HepG2 (cell line): ENCODE results near the gene RYR2. TPM values are rescaled to one million over a fixed set of nuclear protein-coding genes. Genes with fewer than 3 reads are reported as not detected.

ENCODE experiments used
- ATAC-seq: fragments of 200-7000 bp; cut with Tn5 transposase; 3 replicates; pipeline ENCODE4 v1.9.1; 2020; ENCODE audit warnings: mild to moderate bottlenecking, moderate library complexity
- BruUV-seq: library from RNA; stranded (reverse); fragments of 400-500 nt; replicated peaks from 2 replicates; lab custom pipeline; 2021; lab: Mats Ljungman, UMichigan
- CTCF ChIA-PET: fragments of 300-600 bp; formaldehyde crosslinking; extraction: SDS; loops from one replicate; lab custom pipeline; 2021; ENCODE audit warnings: low total read pairs, inconsistent platforms, low intra/inter-chr PET ratio; lab: Yijun Ruan, JAX
- POLR2A ChIA-PET: fragments of 350-600 bp; sonication (Branson Sonifier 250); formaldehyde crosslinking; loops from one replicate; lab custom pipeline; 2020; ENCODE audit warnings: antibody characterized with exemption, inconsistent platforms; lab: Yijun Ruan, JAX
- DNase-seq: peaks from one replicate; pipeline ENCODE4 v3.0.0-alpha.2; 2015; ENCODE audit warnings: low spot score
- FAIRE-seq: peaks from 3 replicates; lab custom pipeline; 2011; peaks lifted over from hg19 to GRCh38; lab: Jason Lieb, UNC
- H2AFZ ChIP-seq: one replicate; pipeline ENCODE4 v1.6.1; 2011; ENCODE audit warnings: low read length, inconsistent platforms
- H3K27ac ChIP-seq: fragments of 300-600 bp; 3 replicates; pipeline ENCODE4 v1.8.0; 2011; ENCODE audit warnings: mixed run types, mild to moderate bottlenecking, mixed read lengths, low read length, inconsistent platforms; ENCODE audit not compliant: insufficient read depth; ENCODE audit errors: extremely low read length
- H3K27me3 ChIP-seq, 2 experiments: fragments of 200-600 bp in 1 of 2; 2 replicates in 1 of 2; 3 replicates in 1 of 2; pipeline versions ENCODE4 v1.6.0 to v1.8.0; 2011; ENCODE audit warnings: low read length in 2 of 2, mild to moderate bottlenecking in 2 of 2, moderate library complexity in 2 of 2, inconsistent platforms in 1 of 2; ENCODE audit not compliant: insufficient read depth in 2 of 2, control insufficient read depth in 1 of 2
- H3K36me3 ChIP-seq, 2 experiments: fragments of 200-600 bp in 1 of 2; replicated peaks in 1 of 2; 2 replicates in 1 of 2; 3 replicates in 1 of 2; pipeline versions ENCODE4 v1.5.1 to v1.8.0; 2011; ENCODE audit warnings: low read length in 2 of 2, inconsistent platforms in 1 of 2; ENCODE audit not compliant: insufficient read depth in 2 of 2, control insufficient read depth in 1 of 2
- H3K4me1 ChIP-seq: 2 replicates; pipeline ENCODE4 v1.5.1; 2012; ENCODE audit warnings: low read length, inconsistent platforms; ENCODE audit not compliant: insufficient read depth
- H3K4me2 ChIP-seq: 2 replicates; pipeline ENCODE4 v1.6.0; 2011; ENCODE audit warnings: low read depth, low read length, inconsistent platforms
- H3K4me3 ChIP-seq, 3 experiments: fragments of 200-600 bp in 1 of 3; sonication (generic), shearing (Covaris generic) in 1 of 3; replicated peaks in 1 of 3; 2 replicates each; pipeline ENCODE4 v1.5.1; 2011 to 2016; ENCODE audit warnings: low read length in 3 of 3, inconsistent platforms in 2 of 3, low read depth in 2 of 3, mild to moderate bottlenecking in 2 of 3, control low read depth in 1 of 3, mixed read lengths in 1 of 3; ENCODE audit not compliant: insufficient read depth in 1 of 3
- H3K79me2 ChIP-seq: one replicate; pipeline ENCODE4 v1.6.1; 2011; ENCODE audit warnings: low read length, inconsistent platforms; ENCODE audit not compliant: insufficient read depth
- H3K9ac ChIP-seq: 2 replicates; pipeline ENCODE4 v1.6.0; 2011; ENCODE audit warnings: mild to moderate bottlenecking, low read depth, low read length, inconsistent platforms; ENCODE audit not compliant: insufficient read depth
- H3K9me3 ChIP-seq: 2 replicates; pipeline ENCODE4 v1.5.1; 2012; ENCODE audit warnings: mild to moderate bottlenecking, low read length
- H4K20me1 ChIP-seq: 2 replicates; pipeline ENCODE4 v1.6.0; 2011; ENCODE audit warnings: inconsistent platforms, mild to moderate bottlenecking, low read length, moderate library complexity; ENCODE audit not compliant: insufficient read depth
- ASH2L ChIP-seq: fragments of 300-600, 200-600 bp; sonication (generic); IDR thresholded peaks from 2 replicates; pipeline ENCODE4 v1.7.0; 2017; ENCODE audit warnings: low read depth, mild to moderate bottlenecking, moderate library complexity, mixed read lengths, low read length; ENCODE audit not compliant: insufficient read length
- RBM22 ChIP-seq: fragments of 200-400 bp; formaldehyde crosslinking; optimal IDR thresholded peaks from 2 replicates; pipeline ENCODE3; 2017; ENCODE audit warnings: mild to moderate bottlenecking, low read length, moderate library complexity
- SP4 ChIP-seq: sonication (generic); formaldehyde crosslinking; IDR thresholded peaks from 2 replicates; pipeline ENCODE4 v1.8.1; 2023; ENCODE audit warnings: mild to moderate bottlenecking, missing genetic modification reagents
- ZNF20 ChIP-seq: sonication (generic); formaldehyde crosslinking; IDR thresholded peaks from 2 replicates; pipeline ENCODE4 v1.4.0; 2020; ENCODE audit warnings: mild to moderate bottlenecking, moderate library complexity, missing genetic modification reagents
- WGBS: methylation state at CpG from one replicate; pipeline ENCODE4 v1.1.6; 2017; ENCODE audit warnings: low lambda C conversion rate; 5-methylcytosine and 5-hydroxymethylcytosine counted together
- in situ Hi-C: cut with HindIII; loops from 2 replicates; pipeline ENCODE4 v1.10.0; 2017; ENCODE audit warnings: low pct_unique_long_range_greater_than_20kb; ENCODE audit not compliant: extremely low pct_ligation_motif_present
- intact Hi-C: fragments of 100-400 bp; cut with micrococcal nuclease; formaldehyde crosslinking; loops from one replicate; pipeline ENCODE4 v1.10.0; 2022; ENCODE audit not compliant: unreplicated experiment
- polyA plus RNA-seq, 8 experiments: library from polyadenylated mRNA; depleted of rRNA in 3 of 8; stranded (reverse) in 7 of 8; unstranded in 1 of 8; fragments of >200 nt; fragmentation: Illumina TruSeq in 4 of 8; extraction: Trizol in 4 of 8; gene quantifications; 2 replicates each; pipeline versions ENCODE4 v1.2.1 to v1.2.3, GENCODE V29; 2011 to 2016; ENCODE audit warnings: low read depth in 4 of 8, missing spikeins in 1 of 8, mixed read lengths in 1 of 8; ENCODE audit not compliant: insufficient read depth in 1 of 8
- total RNA-seq, 5 experiments: library from RNA; depleted of rRNA; stranded (reverse); fragments of >200 nt; fragmentation: Illumina TruSeq; extraction: Trizol; gene quantifications; 2 replicates each; pipeline ENCODE4 v1.2.3, GENCODE V29; 2016; ENCODE audit warnings: low read depth in 1 of 5
- TF ChIP-seq, protein P1 (sequence below): sonication (generic); formaldehyde crosslinking; IDR thresholded peaks from 2 replicates; pipeline ENCODE4 v1.5.0; 2020; ENCODE audit warnings: mild to moderate bottlenecking, missing genetic modification reagents, borderline replicate concordance
- TF ChIP-seq, protein P2 (sequence below): IDR thresholded peaks from 2 replicates; pipeline ENCODE4 v1.6.1; 2016; ENCODE audit warnings: low read depth, borderline replicate concordance
- TF ChIP-seq, protein P3 (sequence below): IDR thresholded peaks from 2 replicates; pipeline ENCODE4 v1.6.1; 2016; ENCODE audit warnings: low read depth, control low read depth
- TF ChIP-seq, protein P4 (sequence below): IDR thresholded peaks from 2 replicates; pipeline ENCODE4 v1.6.1; 2016; ENCODE audit warnings: missing compliant biosample characterization, missing genetic modification reagents, borderline replicate concordance

Gene RYR2
- total and polyA plus RNA-seq, 2 of the 13 experiments (the other 11 are each of a cell fraction or from before 2014, with no cell fraction given) = not detected

DNA sequence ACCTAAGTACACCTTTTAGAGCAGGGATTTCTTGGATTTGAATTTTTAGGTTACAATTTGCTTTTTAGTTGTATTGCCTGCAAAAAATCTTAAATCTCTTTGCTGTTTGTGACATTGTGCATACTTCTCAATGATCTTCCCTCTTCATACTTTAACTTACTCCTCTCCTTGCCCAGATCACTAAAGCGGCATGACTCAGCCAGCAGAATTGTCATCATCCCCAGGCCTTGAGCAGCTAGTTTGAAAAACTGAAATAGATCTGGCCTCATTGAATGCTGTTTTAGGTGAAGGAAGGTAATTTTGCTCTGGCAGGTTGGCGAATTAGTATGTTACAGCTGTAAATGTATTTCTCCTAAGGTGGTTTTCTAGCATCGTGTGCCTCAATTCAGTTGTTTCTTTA lies 145.9 kb downstream of the RYR2 start (continued):
- TF ChIP-seq, protein P1, sequence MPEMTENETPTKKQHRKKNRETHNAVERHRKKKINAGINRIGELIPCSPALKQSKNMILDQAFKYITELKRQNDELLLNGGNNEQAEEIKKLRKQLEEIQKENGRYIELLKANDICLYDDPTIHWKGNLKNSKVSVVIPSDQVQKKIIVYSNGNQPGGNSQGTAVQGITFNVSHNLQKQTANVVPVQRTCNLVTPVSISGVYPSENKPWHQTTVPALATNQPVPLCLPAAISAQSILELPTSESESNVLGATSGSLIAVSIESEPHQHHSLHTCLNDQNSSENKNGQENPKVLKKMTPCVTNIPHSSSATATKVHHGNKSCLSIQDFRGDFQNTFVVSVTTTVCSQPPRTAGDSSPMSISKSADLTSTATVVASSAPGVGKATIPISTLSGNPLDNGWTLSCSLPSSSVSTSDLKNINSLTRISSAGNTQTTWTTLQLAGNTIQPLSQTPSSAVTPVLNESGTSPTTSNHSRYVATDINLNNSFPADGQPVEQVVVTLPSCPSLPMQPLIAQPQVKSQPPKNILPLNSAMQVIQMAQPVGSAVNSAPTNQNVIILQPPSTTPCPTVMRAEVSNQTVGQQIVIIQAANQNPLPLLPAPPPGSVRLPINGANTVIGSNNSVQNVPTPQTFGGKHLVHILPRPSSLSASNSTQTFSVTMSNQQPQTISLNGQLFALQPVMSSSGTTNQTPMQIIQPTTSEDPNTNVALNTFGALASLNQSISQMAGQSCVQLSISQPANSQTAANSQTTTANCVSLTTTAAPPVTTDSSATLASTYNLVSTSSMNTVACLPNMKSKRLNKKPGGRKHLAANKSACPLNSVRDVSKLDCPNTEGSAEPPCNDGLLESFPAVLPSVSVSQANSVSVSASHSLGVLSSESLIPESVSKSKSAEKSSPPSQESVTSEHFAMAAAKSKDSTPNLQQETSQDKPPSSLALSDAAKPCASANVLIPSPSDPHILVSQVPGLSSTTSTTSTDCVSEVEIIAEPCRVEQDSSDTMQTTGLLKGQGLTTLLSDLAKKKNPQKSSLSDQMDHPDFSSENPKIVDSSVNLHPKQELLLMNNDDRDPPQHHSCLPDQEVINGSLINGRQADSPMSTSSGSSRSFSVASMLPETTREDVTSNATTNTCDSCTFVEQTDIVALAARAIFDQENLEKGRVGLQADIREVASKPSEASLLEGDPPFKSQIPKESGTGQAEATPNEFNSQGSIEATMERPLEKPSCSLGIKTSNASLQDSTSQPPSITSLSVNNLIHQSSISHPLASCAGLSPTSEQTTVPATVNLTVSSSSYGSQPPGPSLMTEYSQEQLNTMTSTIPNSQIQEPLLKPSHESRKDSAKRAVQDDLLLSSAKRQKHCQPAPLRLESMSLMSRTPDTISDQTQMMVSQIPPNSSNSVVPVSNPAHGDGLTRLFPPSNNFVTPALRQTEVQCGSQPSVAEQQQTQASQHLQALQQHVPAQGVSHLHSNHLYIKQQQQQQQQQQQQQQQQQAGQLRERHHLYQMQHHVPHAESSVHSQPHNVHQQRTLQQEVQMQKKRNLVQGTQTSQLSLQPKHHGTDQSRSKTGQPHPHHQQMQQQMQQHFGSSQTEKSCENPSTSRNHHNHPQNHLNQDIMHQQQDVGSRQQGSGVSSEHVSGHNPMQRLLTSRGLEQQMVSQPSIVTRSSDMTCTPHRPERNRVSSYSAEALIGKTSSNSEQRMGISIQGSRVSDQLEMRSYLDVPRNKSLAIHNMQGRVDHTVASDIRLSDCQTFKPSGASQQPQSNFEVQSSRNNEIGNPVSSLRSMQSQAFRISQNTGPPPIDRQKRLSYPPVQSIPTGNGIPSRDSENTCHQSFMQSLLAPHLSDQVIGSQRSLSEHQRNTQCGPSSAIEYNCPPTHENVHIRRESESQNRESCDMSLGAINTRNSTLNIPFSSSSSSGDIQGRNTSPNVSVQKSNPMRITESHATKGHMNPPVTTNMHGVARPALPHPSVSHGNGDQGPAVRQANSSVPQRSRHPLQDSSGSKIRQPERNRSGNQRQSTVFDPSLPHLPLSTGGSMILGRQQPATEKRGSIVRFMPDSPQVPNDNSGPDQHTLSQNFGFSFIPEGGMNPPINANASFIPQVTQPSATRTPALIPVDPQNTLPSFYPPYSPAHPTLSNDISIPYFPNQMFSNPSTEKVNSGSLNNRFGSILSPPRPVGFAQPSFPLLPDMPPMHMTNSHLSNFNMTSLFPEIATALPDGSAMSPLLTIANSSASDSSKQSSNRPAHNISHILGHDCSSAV (CRISPR knock-in tag) = no peak
- no peak for TF ChIP-seq RBM22
- TF ChIP-seq, protein P2, sequence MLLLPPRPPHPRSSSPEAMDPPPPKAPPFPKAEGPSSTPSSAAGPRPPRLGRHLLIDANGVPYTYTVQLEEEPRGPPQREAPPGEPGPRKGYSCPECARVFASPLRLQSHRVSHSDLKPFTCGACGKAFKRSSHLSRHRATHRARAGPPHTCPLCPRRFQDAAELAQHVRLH = no peak

DNA sequence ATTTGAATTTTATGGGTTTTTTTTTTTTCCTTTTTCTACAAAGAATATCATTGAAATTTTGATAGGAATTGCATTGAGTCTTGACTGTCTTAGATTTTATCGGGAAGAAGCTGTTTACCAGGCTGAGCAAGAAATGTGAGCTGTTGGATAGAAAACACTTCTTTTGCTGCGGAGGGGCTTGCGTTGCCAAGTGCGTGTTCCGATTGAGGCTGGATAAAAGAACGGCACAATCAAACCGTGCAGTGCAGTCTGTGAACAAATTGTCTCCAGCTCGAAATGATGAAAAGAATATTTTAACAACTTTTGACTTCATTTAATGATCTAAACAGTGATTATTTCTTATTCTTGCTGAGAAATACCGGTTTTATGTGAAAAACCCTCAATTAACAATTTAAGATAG lies 149.4 kb downstream of the RYR2 start:
- CTCF ChIA-PET = no interaction called here
- H3K36me3 ChIP-seq = no peaks in the 10 kb centered on the region
- H3K4me2 ChIP-seq = no peak overlapping the region
- in situ Hi-C loops (no loop called here), intact Hi-C loops (no loop called here)
- no peaks in the 10 kb centered on the region for H3K4me1 ChIP-seq
- POLR2A ChIA-PET = no interaction called here
- FAIRE-seq (no peak), DNase-seq (no peak), ATAC-seq (no peak)
- no peak for TF ChIP-seq ZNF20 (CRISPR knock-in tag)
- no peak for TF ChIP-seq SP4
- TF ChIP-seq, protein P3, sequence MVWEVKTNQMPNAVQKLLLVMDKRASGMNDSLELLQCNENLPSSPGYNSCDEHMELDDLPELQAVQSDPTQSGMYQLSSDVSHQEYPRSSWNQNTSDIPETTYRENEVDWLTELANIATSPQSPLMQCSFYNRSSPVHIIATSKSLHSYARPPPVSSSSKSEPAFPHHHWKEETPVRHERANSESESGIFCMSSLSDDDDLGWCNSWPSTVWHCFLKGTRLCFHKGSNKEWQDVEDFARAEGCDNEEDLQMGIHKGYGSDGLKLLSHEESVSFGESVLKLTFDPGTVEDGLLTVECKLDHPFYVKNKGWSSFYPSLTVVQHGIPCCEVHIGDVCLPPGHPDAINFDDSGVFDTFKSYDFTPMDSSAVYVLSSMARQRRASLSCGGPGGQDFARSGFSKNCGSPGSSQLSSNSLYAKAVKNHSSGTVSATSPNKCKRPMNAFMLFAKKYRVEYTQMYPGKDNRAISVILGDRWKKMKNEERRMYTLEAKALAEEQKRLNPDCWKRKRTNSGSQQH (CRISPR knock-in tag) = no peak
- TF ChIP-seq, protein P4, sequence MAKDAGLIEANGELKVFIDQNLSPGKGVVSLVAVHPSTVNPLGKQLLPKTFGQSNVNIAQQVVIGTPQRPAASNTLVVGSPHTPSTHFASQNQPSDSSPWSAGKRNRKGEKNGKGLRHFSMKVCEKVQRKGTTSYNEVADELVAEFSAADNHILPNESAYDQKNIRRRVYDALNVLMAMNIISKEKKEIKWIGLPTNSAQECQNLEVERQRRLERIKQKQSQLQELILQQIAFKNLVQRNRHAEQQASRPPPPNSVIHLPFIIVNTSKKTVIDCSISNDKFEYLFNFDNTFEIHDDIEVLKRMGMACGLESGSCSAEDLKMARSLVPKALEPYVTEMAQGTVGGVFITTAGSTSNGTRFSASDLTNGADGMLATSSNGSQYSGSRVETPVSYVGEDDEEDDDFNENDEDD (CRISPR knock-in tag) = no peak
- TF ChIP-seq ASH2L = no peak
- H3K27me3 ChIP-seq = peaks cover 0 to 2% of the 10 kb centered on the region in 2 experiments; a peak in 1 of 5 replicates
- no peaks in the 10 kb centered on the region for H4K20me1 ChIP-seq
- no peaks in the 10 kb centered on the region for H3K9me3 ChIP-seq
- no TSS peak for BruUV-seq
- H3K9ac ChIP-seq = no peak overlapping the region
- H2AFZ ChIP-seq = no peak overlapping the region
- H3K4me3 ChIP-seq = no peak overlapping the region
- WGBS = 52% methylated on average over 9 of the region's 9 CpGs
- H3K79me2 ChIP-seq = no peaks in the 10 kb centered on the region
- H3K27ac ChIP-seq = no peak overlapping the region
